Liver (tissue), 9 donors: Measurements from ENCODE around the gene SLC29A3. TPM values are rescaled to one million over a fixed set of nuclear protein-coding genes. Genes with fewer than 3 reads are reported as not detected.

Experiments used
- DNase-seq: peaks from one replicate; pipeline ENCODE4 v3.0.0-alpha.2; 2017; ENCODE audit warnings: low spot score
- H3K27ac ChIP-seq, 2 donors: one replicate each; pipeline ENCODE4 v1.7.0; 2013; ENCODE audit warnings: inconsistent platforms in 2 of 2, low read length in 2 of 2, control low read depth in 1 of 2, low read depth in 1 of 2, mild to moderate bottlenecking in 1 of 2
- H3K27me3 ChIP-seq, 4 donors: one replicate each; pipeline versions ENCODE4 v1.6.1 to v1.7.0; 2013; ENCODE audit warnings: low read length in 3 of 4, inconsistent platforms in 1 of 4, mild to moderate bottlenecking in 1 of 4, moderate library complexity in 1 of 4; ENCODE audit not compliant: control insufficient read depth in 4 of 4, insufficient read depth in 4 of 4
- H3K36me3 ChIP-seq, 4 donors: one replicate each; pipeline versions ENCODE4 v1.6.1 to v1.7.0; 2013; ENCODE audit warnings: low read length in 3 of 4, mild to moderate bottlenecking in 3 of 4, low read depth in 1 of 4, moderate library complexity in 1 of 4; ENCODE audit not compliant: control insufficient read depth in 4 of 4, insufficient read depth in 3 of 4
- H3K4me1 ChIP-seq, 4 donors: one replicate each; pipeline versions ENCODE4 v1.6.1 to v1.7.0; 2013; ENCODE audit warnings: low read length in 3 of 4, mild to moderate bottlenecking in 3 of 4, moderate library complexity in 1 of 4; ENCODE audit not compliant: control insufficient read depth in 4 of 4, insufficient read depth in 4 of 4
- H3K4me3 ChIP-seq, 3 donors: one replicate each; pipeline versions ENCODE4 v1.6.1 to v1.7.0; 2013; ENCODE audit warnings: low read length in 3 of 3, control low read depth in 1 of 3, low read depth in 1 of 3, mild to moderate bottlenecking in 1 of 3
- H3K9ac ChIP-seq, 2 donors: one replicate each; pipeline ENCODE4 v1.7.0; 2013; ENCODE audit warnings: low read length in 2 of 2, mild to moderate bottlenecking in 2 of 2, moderate library complexity in 2 of 2, control low read depth in 1 of 2, low read depth in 1 of 2
- H3K9me3 ChIP-seq, 4 donors: one replicate each; pipeline versions ENCODE4 v1.6.1 to v1.7.0; 2013; ENCODE audit warnings: low read length in 3 of 4; ENCODE audit not compliant: control insufficient read depth in 4 of 4
- EGR1 ChIP-seq, 2 donors: IDR thresholded peaks; 2 replicates each; pipeline ENCODE4 v1.6.1; 2016 to 2018; ENCODE audit warnings: antibody characterized with exemption in 2 of 2, low read depth in 2 of 2
- FOXA1 ChIP-seq: IDR thresholded peaks from 2 replicates; pipeline ENCODE4 v1.6.1; 2016; ENCODE audit warnings: antibody characterized with exemption
- FOXA2 ChIP-seq: IDR thresholded peaks from 2 replicates; pipeline ENCODE4 v1.6.1; 2016; ENCODE audit warnings: antibody characterized with exemption
- HNF4A ChIP-seq, 2 donors: conservative IDR thresholded peaks; 2 replicates each; pipeline ENCODE4 v1.6.1; 2016; ENCODE audit warnings: antibody characterized with exemption in 2 of 2, mild to moderate bottlenecking in 2 of 2
- HNF4G ChIP-seq: IDR thresholded peaks from 2 replicates; pipeline ENCODE4 v1.6.1; 2016; ENCODE audit warnings: antibody characterized with exemption
- JUND ChIP-seq, 2 donors: IDR thresholded peaks; 2 replicates each; pipeline ENCODE4 v1.6.1; 2016; ENCODE audit warnings: antibody characterized with exemption in 2 of 2
- NR2F2 ChIP-seq: IDR thresholded peaks from 2 replicates; pipeline ENCODE4 v1.6.1; 2016; ENCODE audit warnings: antibody characterized with exemption
- REST ChIP-seq: IDR thresholded peaks from 2 replicates; pipeline ENCODE4 v1.6.1; 2016; ENCODE audit warnings: antibody characterized with exemption, mild to moderate bottlenecking
- RXRA ChIP-seq, 2 donors: IDR thresholded peaks; 2 replicates each; pipeline ENCODE4 v1.6.1; 2017 to 2018; ENCODE audit warnings: antibody characterized with exemption in 2 of 2, mild to moderate bottlenecking in 1 of 2
- SP1 ChIP-seq: IDR thresholded peaks from 2 replicates; pipeline ENCODE4 v1.6.1; 2018; ENCODE audit warnings: antibody characterized with exemption, mild to moderate bottlenecking
- TAF1 ChIP-seq: conservative IDR thresholded peaks from 2 replicates; pipeline ENCODE4 v1.6.1; 2016; ENCODE audit warnings: antibody characterized with exemption, mild to moderate bottlenecking
- YY1 ChIP-seq: IDR thresholded peaks from 2 replicates; pipeline ENCODE4 v1.6.1; 2016; ENCODE audit warnings: antibody characterized with exemption, mild to moderate bottlenecking
- ZBTB33 ChIP-seq: IDR thresholded peaks from 2 replicates; pipeline ENCODE4 v1.6.1; 2016; ENCODE audit warnings: antibody characterized with exemption
- WGBS: extraction: QIAGEN DNeasy Blood & Tissue Kit; methylation state at CpG from one replicate; pipeline ENCODE4 v1.1.7; 2013; 5-methylcytosine and 5-hydroxymethylcytosine counted together
- polyA plus RNA-seq, 2 donors: library from polyadenylated mRNA; stranded (reverse) in 1 of 2; unstranded in 1 of 2; fragments of 200-250 nt in 1 of 2; fragments of >200 nt in 1 of 2; fragmentation: Nextera tagmentation in 1 of 2; extraction: Ambion mirVana in 1 of 2; gene quantifications; one replicate each; pipeline versions ENCODE4 v1.2.1 to v1.2.3, GENCODE V29; 2013 to 2015
- total RNA-seq, 2 donors: library from RNA; depleted of rRNA; stranded (reverse); fragments of >200 nt; gene quantifications; one replicate each; pipeline ENCODE4 v1.2.3, GENCODE V29; 2014
- TF ChIP-seq, protein P1 (sequence below): IDR thresholded peaks from 2 replicates; pipeline ENCODE4 v1.6.1; 2016; ENCODE audit warnings: antibody characterized with exemption
- TF ChIP-seq, protein P2 (sequence below): IDR thresholded peaks from 2 replicates; pipeline ENCODE4 v1.6.1; 2016; ENCODE audit warnings: antibody characterized with exemption
- donor health status: healthy.
- donor health status: healthy.
- donor health status: healthy.
- donor health status: healthy.
- donor health status: healthy.

Gene SLC29A3
- total and polyA plus RNA-seq, 4 donors = 3.1 to 11.9 (median 5.3) TPM

GRCh38 chr10:71370031-71370430 lies 51.0 kb downstream of the SLC29A3 start:
- no peak overlapping the region for H3K9ac ChIP-seq
- no peak overlapping the region for H3K4me3 ChIP-seq
- TF ChIP-seq YY1 = no peak
- no peak for TF ChIP-seq TAF1
- no peak for TF ChIP-seq HNF4G
- TF ChIP-seq, protein P1, sequence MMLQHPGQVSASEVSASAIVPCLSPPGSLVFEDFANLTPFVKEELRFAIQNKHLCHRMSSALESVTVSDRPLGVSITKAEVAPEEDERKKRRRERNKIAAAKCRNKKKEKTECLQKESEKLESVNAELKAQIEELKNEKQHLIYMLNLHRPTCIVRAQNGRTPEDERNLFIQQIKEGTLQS = no peak
- TF ChIP-seq ZBTB33 = no peak
- TF ChIP-seq SP1 = no peak
- no peak for TF ChIP-seq FOXA1
- TF ChIP-seq HNF4A (conservative IDR thresholded peaks at IDR 0.05) = no peak
- H3K4me1 ChIP-seq = no peaks in the 10 kb centered on the region
- H3K27ac ChIP-seq = no peak overlapping the region
- H3K27me3 ChIP-seq = no peaks in the 10 kb centered on the region
- WGBS = 94% methylated on average over 3 of the region's 3 CpGs
- H3K36me3 ChIP-seq = no peaks in the 10 kb centered on the region
- no peaks in the 10 kb centered on the region for H3K9me3 ChIP-seq
- DNase-seq = no peak

- WGBS = 68% methylated on average over 6 of the region's 6 CpGs
- no peaks in the 10 kb centered on the region for H3K9me3 ChIP-seq
- H3K27me3 ChIP-seq = no peaks in the 10 kb centered on the region
- no peak overlapping the region for H3K27ac ChIP-seq
- H3K9ac ChIP-seq = no peak overlapping the region
- TF ChIP-seq, protein P1 = no peak
- TF ChIP-seq JUND (IDR thresholded peaks at IDR 0.05) = no peak
- TF ChIP-seq FOXA2 = no peak
- no peak for TF ChIP-seq HNF4A (conservative IDR thresholded peaks at IDR 0.05)
- no peak for TF ChIP-seq EGR1 (IDR thresholded peaks at IDR 0.05; ENCODE audit: low read depth in 2 of 2)
- TF ChIP-seq ZBTB33 = no peak
- TF ChIP-seq RXRA (IDR thresholded peaks at IDR 0.05) = no peak
- TF ChIP-seq REST = no peak
- TF ChIP-seq NR2F2 = no peak
- TF ChIP-seq, protein P2, sequence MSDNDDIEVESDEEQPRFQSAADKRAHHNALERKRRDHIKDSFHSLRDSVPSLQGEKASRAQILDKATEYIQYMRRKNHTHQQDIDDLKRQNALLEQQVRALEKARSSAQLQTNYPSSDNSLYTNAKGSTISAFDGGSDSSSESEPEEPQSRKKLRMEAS = no peak
- TF ChIP-seq YY1 = no peak
- no peaks in the 10 kb centered on the region for H3K36me3 ChIP-seq
- H3K4me3 ChIP-seq = no peak overlapping the region
- no peak for DNase-seq
- peaks cover 0 to 2% (median under 1%) of the 10 kb centered on the region in 4 donors for H3K4me1 ChIP-seq
These were observed 52.7 kb downstream of the SLC29A3 start for GRCh38 chr10:71371750-71372166.
